ENCODE measurements around the gene ART1. TPM values are rescaled to one million over a fixed set of nuclear protein-coding genes. Genes with fewer than 3 reads are reported as not detected.

The ART1 gene
- polyA plus RNA-seq, 1 experiment: not detected

DNA sequence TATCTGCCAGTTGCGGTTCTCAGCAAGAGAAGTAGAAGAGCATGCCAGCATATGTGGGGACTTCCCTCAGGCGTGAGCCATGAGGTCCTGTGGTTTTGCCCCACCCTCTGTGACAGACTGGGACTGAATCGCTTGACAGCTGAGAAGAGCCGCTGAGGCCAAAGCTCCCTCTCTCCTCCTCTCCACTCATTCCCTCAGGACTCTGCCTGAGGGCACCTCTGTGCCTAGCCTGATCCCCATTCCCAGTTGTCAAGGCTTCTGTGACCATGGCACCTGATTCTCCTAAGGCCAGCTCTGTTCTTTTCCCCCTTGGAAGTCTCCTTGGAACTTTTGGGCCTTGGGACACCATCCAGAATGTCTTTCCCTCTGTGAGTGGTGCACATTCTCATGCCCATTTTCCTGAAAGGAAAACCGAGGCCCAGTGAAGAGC lies 30.2 kb upstream of the ART1 start:
- TF ChIP-seq, protein P1, sequence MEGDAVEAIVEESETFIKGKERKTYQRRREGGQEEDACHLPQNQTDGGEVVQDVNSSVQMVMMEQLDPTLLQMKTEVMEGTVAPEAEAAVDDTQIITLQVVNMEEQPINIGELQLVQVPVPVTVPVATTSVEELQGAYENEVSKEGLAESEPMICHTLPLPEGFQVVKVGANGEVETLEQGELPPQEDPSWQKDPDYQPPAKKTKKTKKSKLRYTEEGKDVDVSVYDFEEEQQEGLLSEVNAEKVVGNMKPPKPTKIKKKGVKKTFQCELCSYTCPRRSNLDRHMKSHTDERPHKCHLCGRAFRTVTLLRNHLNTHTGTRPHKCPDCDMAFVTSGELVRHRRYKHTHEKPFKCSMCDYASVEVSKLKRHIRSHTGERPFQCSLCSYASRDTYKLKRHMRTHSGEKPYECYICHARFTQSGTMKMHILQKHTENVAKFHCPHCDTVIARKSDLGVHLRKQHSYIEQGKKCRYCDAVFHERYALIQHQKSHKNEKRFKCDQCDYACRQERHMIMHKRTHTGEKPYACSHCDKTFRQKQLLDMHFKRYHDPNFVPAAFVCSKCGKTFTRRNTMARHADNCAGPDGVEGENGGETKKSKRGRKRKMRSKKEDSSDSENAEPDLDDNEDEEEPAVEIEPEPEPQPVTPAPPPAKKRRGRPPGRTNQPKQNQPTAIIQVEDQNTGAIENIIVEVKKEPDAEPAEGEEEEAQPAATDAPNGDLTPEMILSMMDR (IDR thresholded peaks at IDR 0.05; ENCODE audit: low read depth, low read length): no peak
- DNase-seq (ENCODE audit: low read depth, low spot score): no peak
- POLR2A ChIA-PET: no interaction called here
- Histone ChIP-seq H3K27me3 (ENCODE audit: control insufficient read depth, insufficient read depth, low read length) (no peaks in the 10 kb centered on the region), H3K9me3 (ENCODE audit: control insufficient read depth, insufficient read depth, low read length) (peaks cover 8% of the 10 kb centered on the region; the same call in 1 of the 2 replicates), H3K4me3 (ENCODE audit: low read depth, low read length) (no peak overlapping the region), H3K27ac (ENCODE audit: low read depth, low read length) (no peak overlapping the region)
- CTCF ChIA-PET: no interaction called here

GRCh38 chr11:3615998-3616397 lies 28.9 kb upstream of the ART1 start:
- Histone ChIP-seq H3K27me3 (ENCODE audit: control insufficient read depth, insufficient read depth, low read length) (no peaks in the 10 kb centered on the region), H3K4me3 (ENCODE audit: low read depth, low read length) (no peak overlapping the region), H3K9me3 (ENCODE audit: control insufficient read depth, insufficient read depth, low read length) (peaks cover 8% of the 10 kb centered on the region; the same call in 1 of the 2 replicates), H3K27ac (ENCODE audit: low read depth, low read length) (no peak overlapping the region)
- TF ChIP-seq, protein P1 (IDR thresholded peaks at IDR 0.05; ENCODE audit: low read depth, low read length): no peak
- ChIA-PET CTCF (no interaction called here), POLR2A (no interaction called here)
- no peak for DNase-seq (ENCODE audit: low read depth, low spot score)

- POLR2A ChIA-PET: no interaction called here
- CTCF ChIA-PET: no interaction called here
- no peak overlapping the region for H3K4me3 ChIP-seq (ENCODE audit: low read depth, low read length)
- peaks cover 3% of the 10 kb centered on the region for H3K27me3 ChIP-seq (ENCODE audit: control insufficient read depth, insufficient read depth, low read length)
- no peak for DNase-seq (ENCODE audit: low read depth, low spot score)
- H3K9me3 ChIP-seq (ENCODE audit: control insufficient read depth, insufficient read depth, low read length): peaks cover 8% of the 10 kb centered on the region; the same call in 1 of the 2 replicates
- TF ChIP-seq, protein P1 (IDR thresholded peaks at IDR 0.05; ENCODE audit: low read depth, low read length): no peak
- no peak overlapping the region for H3K27ac ChIP-seq (ENCODE audit: low read depth, low read length)
These were observed 28.0 kb upstream of the ART1 start for GRCh38 chr11:3616721-3617460.

GRCh38 chr11:3617990-3618389 lies 26.9 kb upstream of the ART1 start:
- Histone ChIP-seq H3K4me3 (ENCODE audit: low read depth, low read length) (no peak overlapping the region), H3K27ac (ENCODE audit: low read depth, low read length) (no peak overlapping the region), H3K27me3 (ENCODE audit: control insufficient read depth, insufficient read depth, low read length) (peaks cover 5% of the 10 kb centered on the region), H3K9me3 (ENCODE audit: control insufficient read depth, insufficient read depth, low read length) (peaks cover 8% of the 10 kb centered on the region; the same call in 1 of the 2 replicates)
- no peak for DNase-seq (ENCODE audit: low read depth, low spot score)
- POLR2A ChIA-PET: no interaction called here
- TF ChIP-seq, protein P1 (IDR thresholded peaks at IDR 0.05; ENCODE audit: low read depth, low read length): no peak
- CTCF ChIA-PET: no interaction called here

DNA sequence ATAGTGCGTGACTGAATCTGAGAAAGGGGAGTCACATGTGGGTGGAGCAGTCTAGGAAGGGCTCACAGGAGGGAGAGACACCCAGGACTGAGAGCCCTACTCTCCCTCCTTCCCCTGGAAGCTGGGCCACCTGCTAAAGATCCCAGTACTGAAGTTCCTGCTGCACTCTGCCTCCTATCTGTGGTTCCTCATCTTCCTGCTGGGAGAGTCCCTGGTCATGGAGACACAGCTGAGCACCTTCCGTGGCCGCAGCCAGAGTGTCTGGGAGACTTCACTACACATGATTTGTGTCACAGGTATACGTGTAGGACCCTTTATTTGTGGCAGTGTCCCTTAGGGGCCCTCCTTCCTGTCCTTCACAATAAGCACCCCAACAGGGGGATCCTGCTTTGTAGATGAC lies 22.4 kb upstream of the ART1 start:
- Histone ChIP-seq H3K4me3 (ENCODE audit: low read depth, low read length) (no peak overlapping the region), H3K27ac (ENCODE audit: low read depth, low read length) (no peak overlapping the region), H3K27me3 (ENCODE audit: control insufficient read depth, insufficient read depth, low read length) (peaks cover 6% of the 10 kb centered on the region), H3K9me3 (ENCODE audit: control insufficient read depth, insufficient read depth, low read length) (peaks cover 4% of the 10 kb centered on the region; the same call in 1 of the 2 replicates)
- no peak for DNase-seq (ENCODE audit: low read depth, low spot score)
- POLR2A ChIA-PET: no interaction called here
- TF ChIP-seq, protein P1 (IDR thresholded peaks at IDR 0.05; ENCODE audit: low read depth, low read length): no peak
- CTCF ChIA-PET: no interaction called here
